HepG2 (cell line): ENCODE results near the gene SELENOT. TPM values are rescaled to one million over a fixed set of nuclear protein-coding genes. Genes with fewer than 3 reads are reported as not detected.

Experiments used
- ATAC-seq: fragments of 200-7000 bp; cut with Tn5 transposase; 3 replicates; pipeline ENCODE4 v1.9.1; 2020; ENCODE audit warnings: mild to moderate bottlenecking, moderate library complexity
- BruUV-seq: library from RNA; stranded (reverse); fragments of 400-500 nt; replicated peaks from 2 replicates; lab custom pipeline; 2021; lab: Mats Ljungman, UMichigan
- CTCF ChIA-PET: fragments of 300-600 bp; formaldehyde crosslinking; extraction: SDS; loops from one replicate; lab custom pipeline; 2021; ENCODE audit warnings: low total read pairs, inconsistent platforms, low intra/inter-chr PET ratio; lab: Yijun Ruan, JAX
- POLR2A ChIA-PET: fragments of 350-600 bp; sonication (Branson Sonifier 250); formaldehyde crosslinking; loops from one replicate; lab custom pipeline; 2020; ENCODE audit warnings: antibody characterized with exemption, inconsistent platforms; lab: Yijun Ruan, JAX
- DNase-seq: peaks from one replicate; pipeline ENCODE4 v3.0.0-alpha.2; 2015; ENCODE audit warnings: low spot score
- FAIRE-seq: peaks from 3 replicates; lab custom pipeline; 2011; peaks lifted over from hg19 to GRCh38; lab: Jason Lieb, UNC
- H2AFZ ChIP-seq: one replicate; pipeline ENCODE4 v1.6.1; 2011; ENCODE audit warnings: low read length, inconsistent platforms
- H3K27ac ChIP-seq: fragments of 300-600 bp; 3 replicates; pipeline ENCODE4 v1.8.0; 2011; ENCODE audit warnings: mixed run types, mild to moderate bottlenecking, mixed read lengths, low read length, inconsistent platforms; ENCODE audit not compliant: insufficient read depth; ENCODE audit errors: extremely low read length
- H3K27me3 ChIP-seq, 2 experiments: fragments of 200-600 bp in 1 of 2; 2 replicates in 1 of 2; 3 replicates in 1 of 2; pipeline versions ENCODE4 v1.6.0 to v1.8.0; 2011; ENCODE audit warnings: low read length in 2 of 2, mild to moderate bottlenecking in 2 of 2, moderate library complexity in 2 of 2, inconsistent platforms in 1 of 2; ENCODE audit not compliant: insufficient read depth in 2 of 2, control insufficient read depth in 1 of 2
- H3K36me3 ChIP-seq, 2 experiments: fragments of 200-600 bp in 1 of 2; replicated peaks in 1 of 2; 2 replicates in 1 of 2; 3 replicates in 1 of 2; pipeline versions ENCODE4 v1.5.1 to v1.8.0; 2011; ENCODE audit warnings: low read length in 2 of 2, inconsistent platforms in 1 of 2; ENCODE audit not compliant: insufficient read depth in 2 of 2, control insufficient read depth in 1 of 2
- H3K4me1 ChIP-seq: 2 replicates; pipeline ENCODE4 v1.5.1; 2012; ENCODE audit warnings: low read length, inconsistent platforms; ENCODE audit not compliant: insufficient read depth
- H3K4me2 ChIP-seq: 2 replicates; pipeline ENCODE4 v1.6.0; 2011; ENCODE audit warnings: low read depth, low read length, inconsistent platforms
- H3K4me3 ChIP-seq, 3 experiments: fragments of 200-600 bp in 1 of 3; sonication (generic), shearing (Covaris generic) in 1 of 3; replicated peaks in 1 of 3; 2 replicates each; pipeline ENCODE4 v1.5.1; 2011 to 2016; ENCODE audit warnings: low read length in 3 of 3, inconsistent platforms in 2 of 3, low read depth in 2 of 3, mild to moderate bottlenecking in 2 of 3, control low read depth in 1 of 3, mixed read lengths in 1 of 3; ENCODE audit not compliant: insufficient read depth in 1 of 3
- H3K79me2 ChIP-seq: one replicate; pipeline ENCODE4 v1.6.1; 2011; ENCODE audit warnings: low read length, inconsistent platforms; ENCODE audit not compliant: insufficient read depth
- H3K9ac ChIP-seq: 2 replicates; pipeline ENCODE4 v1.6.0; 2011; ENCODE audit warnings: mild to moderate bottlenecking, low read depth, low read length, inconsistent platforms; ENCODE audit not compliant: insufficient read depth
- H3K9me3 ChIP-seq: 2 replicates; pipeline ENCODE4 v1.5.1; 2012; ENCODE audit warnings: mild to moderate bottlenecking, low read length
- H4K20me1 ChIP-seq: 2 replicates; pipeline ENCODE4 v1.6.0; 2011; ENCODE audit warnings: inconsistent platforms, mild to moderate bottlenecking, low read length, moderate library complexity; ENCODE audit not compliant: insufficient read depth
- CHCHD3 ChIP-seq: sonication (generic); formaldehyde crosslinking; IDR thresholded peaks from 2 replicates; pipeline ENCODE4 v1.8.0; 2022; ENCODE audit warnings: mild to moderate bottlenecking, missing genetic modification reagents, moderate library complexity
- PCBP2 ChIP-seq: fragments of 200-400 bp; formaldehyde crosslinking; optimal IDR thresholded peaks from 2 replicates; pipeline ENCODE3; 2018; ENCODE audit warnings: low read length, low read depth; ENCODE audit not compliant: poor library complexity, severe bottlenecking
- PHB2 ChIP-seq: fragments of 450-650 bp; IDR thresholded peaks from 2 replicates; pipeline ENCODE4 v1.6.1; 2018; ENCODE audit not compliant: partially characterized antibody
- SATB2 ChIP-seq: sonication (generic); formaldehyde crosslinking; IDR thresholded peaks from 2 replicates; pipeline ENCODE4 v1.5.0; 2020; ENCODE audit warnings: missing genetic modification reagents
- SP2 ChIP-seq: sonication (generic); formaldehyde crosslinking; IDR thresholded peaks from 2 replicates; pipeline ENCODE4 v1.5.1; 2020; ENCODE audit warnings: mild to moderate bottlenecking, missing genetic modification reagents
- SRSF9 ChIP-seq: fragments of 200-400 bp; formaldehyde crosslinking; IDR thresholded peaks from 2 replicates; pipeline ENCODE4 v1.6.1; 2018; ENCODE audit warnings: borderline replicate concordance, mild to moderate bottlenecking, low read depth, low read length; ENCODE audit not compliant: insufficient read depth, poor library complexity, severe bottlenecking
- WGBS: methylation state at CpG from one replicate; pipeline ENCODE4 v1.1.6; 2017; ENCODE audit warnings: low lambda C conversion rate; 5-methylcytosine and 5-hydroxymethylcytosine counted together
- in situ Hi-C: cut with HindIII; loops from 2 replicates; pipeline ENCODE4 v1.10.0; 2017; ENCODE audit warnings: low pct_unique_long_range_greater_than_20kb; ENCODE audit not compliant: extremely low pct_ligation_motif_present
- intact Hi-C: fragments of 100-400 bp; cut with micrococcal nuclease; formaldehyde crosslinking; loops from one replicate; pipeline ENCODE4 v1.10.0; 2022; ENCODE audit not compliant: unreplicated experiment
- polyA plus RNA-seq, 8 experiments: library from polyadenylated mRNA; depleted of rRNA in 3 of 8; stranded (reverse) in 7 of 8; unstranded in 1 of 8; fragments of >200 nt; fragmentation: Illumina TruSeq in 4 of 8; extraction: Trizol in 4 of 8; gene quantifications; 2 replicates each; pipeline versions ENCODE4 v1.2.1 to v1.2.3, GENCODE V29; 2011 to 2016; ENCODE audit warnings: low read depth in 4 of 8, missing spikeins in 1 of 8, mixed read lengths in 1 of 8; ENCODE audit not compliant: insufficient read depth in 1 of 8
- total RNA-seq, 5 experiments: library from RNA; depleted of rRNA; stranded (reverse); fragments of >200 nt; fragmentation: Illumina TruSeq; extraction: Trizol; gene quantifications; 2 replicates each; pipeline ENCODE4 v1.2.3, GENCODE V29; 2016; ENCODE audit warnings: low read depth in 1 of 5
- TF ChIP-seq, protein P1 (sequence below): sonication (generic); formaldehyde crosslinking; IDR thresholded peaks from 2 replicates; pipeline ENCODE4 v1.8.0; 2022; ENCODE audit warnings: mild to moderate bottlenecking, missing genetic modification reagents
- TF ChIP-seq, protein P2 (sequence below): sonication (generic); formaldehyde crosslinking; IDR thresholded peaks from 2 replicates; pipeline ENCODE4 v1.8.1; 2023; ENCODE audit warnings: mild to moderate bottlenecking, missing genetic modification reagents, borderline replicate concordance
- TF ChIP-seq, protein P3 (sequence below), 2 experiments: sonication (generic) in 1 of 2; formaldehyde crosslinking in 1 of 2; IDR thresholded peaks; 2 replicates each; pipeline versions ENCODE4 v1.4.0 to v1.6.1; 2016 to 2020; ENCODE audit warnings: borderline replicate concordance in 1 of 2, low read depth in 1 of 2, mild to moderate bottlenecking in 1 of 2, missing genetic modification reagents in 1 of 2
- TF ChIP-seq, protein P4 (sequence below): sonication (generic); formaldehyde crosslinking; IDR thresholded peaks from 2 replicates; pipeline ENCODE4 v1.4.0; 2020; ENCODE audit warnings: missing genetic modification reagents

The SELENOT gene
- total and polyA plus RNA-seq, 2 of the 13 experiments (the other 11 are each of a cell fraction or from before 2014, with no cell fraction given): 122 to 273 TPM

DNA sequence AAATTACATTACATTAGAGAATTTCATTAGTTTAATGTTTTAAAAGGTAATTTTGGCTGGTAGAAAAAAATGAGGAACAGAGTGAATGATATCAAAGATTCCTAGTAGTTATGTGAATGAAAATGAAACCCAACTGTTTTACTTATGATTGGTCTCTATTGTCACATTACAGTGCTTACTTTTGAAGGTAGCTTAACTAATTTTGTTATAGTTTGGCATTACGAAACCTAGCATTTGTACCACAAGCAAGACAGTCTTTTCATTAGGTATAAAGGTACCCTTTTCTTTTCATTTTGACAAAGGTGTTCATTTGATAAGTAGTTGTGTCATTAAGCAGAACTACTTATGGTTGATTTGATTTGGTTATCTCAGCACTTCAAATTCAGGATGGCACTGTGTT is 6.9 kb downstream of the SELENOT start:
- peaks cover 0 to 15% of the 10 kb centered on the region in 2 experiments; a peak in 3 of 5 replicates for H3K36me3 ChIP-seq
- DNase-seq (no peak), FAIRE-seq (no peak), ATAC-seq (no peak)
- ChIA-PET CTCF (interaction anchor here (0.6 kb wide), 1 partner anchor 210 kb away, joined by 3 read pairs; no protein-coding TSS in a partner anchor), POLR2A (no interaction called here)
- WGBS: 0% methylated on average over 1 of the region's 1 CpG
- in situ Hi-C loops: no loop called here
- intact Hi-C loops: loop anchor here (2.0 kb wide), 1 partner anchor 13 kb away; no protein-coding TSS in a partner anchor
- no peak overlapping the region for H3K4me2 ChIP-seq
- H3K79me2 ChIP-seq: peaks cover 86% of the 10 kb centered on the region
- BruUV-seq: no TSS peak
- peaks cover 37% of the 10 kb centered on the region for H3K4me1 ChIP-seq
- TF ChIP-seq, protein P1, sequence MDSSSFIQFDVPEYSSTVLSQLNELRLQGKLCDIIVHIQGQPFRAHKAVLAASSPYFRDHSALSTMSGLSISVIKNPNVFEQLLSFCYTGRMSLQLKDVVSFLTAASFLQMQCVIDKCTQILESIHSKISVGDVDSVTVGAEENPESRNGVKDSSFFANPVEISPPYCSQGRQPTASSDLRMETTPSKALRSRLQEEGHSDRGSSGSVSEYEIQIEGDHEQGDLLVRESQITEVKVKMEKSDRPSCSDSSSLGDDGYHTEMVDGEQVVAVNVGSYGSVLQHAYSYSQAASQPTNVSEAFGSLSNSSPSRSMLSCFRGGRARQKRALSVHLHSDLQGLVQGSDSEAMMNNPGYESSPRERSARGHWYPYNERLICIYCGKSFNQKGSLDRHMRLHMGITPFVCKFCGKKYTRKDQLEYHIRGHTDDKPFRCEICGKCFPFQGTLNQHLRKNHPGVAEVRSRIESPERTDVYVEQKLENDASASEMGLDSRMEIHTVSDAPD (CRISPR knock-in tag): no peak
- TF ChIP-seq SRSF9 (no peak), PHB2 (no peak), PCBP2 (no peak), CHCHD3 (CRISPR knock-in tag) (no peak), SP2 (CRISPR knock-in tag) (no peak), SATB2 (CRISPR knock-in tag) (no peak)
- TF ChIP-seq, protein P2, sequence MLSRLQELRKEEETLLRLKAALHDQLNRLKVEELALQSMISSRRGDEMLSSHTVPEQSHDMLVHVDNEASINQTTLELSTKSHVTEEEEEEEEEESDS (CRISPR knock-in tag): no peak
- TF ChIP-seq, protein P3, sequence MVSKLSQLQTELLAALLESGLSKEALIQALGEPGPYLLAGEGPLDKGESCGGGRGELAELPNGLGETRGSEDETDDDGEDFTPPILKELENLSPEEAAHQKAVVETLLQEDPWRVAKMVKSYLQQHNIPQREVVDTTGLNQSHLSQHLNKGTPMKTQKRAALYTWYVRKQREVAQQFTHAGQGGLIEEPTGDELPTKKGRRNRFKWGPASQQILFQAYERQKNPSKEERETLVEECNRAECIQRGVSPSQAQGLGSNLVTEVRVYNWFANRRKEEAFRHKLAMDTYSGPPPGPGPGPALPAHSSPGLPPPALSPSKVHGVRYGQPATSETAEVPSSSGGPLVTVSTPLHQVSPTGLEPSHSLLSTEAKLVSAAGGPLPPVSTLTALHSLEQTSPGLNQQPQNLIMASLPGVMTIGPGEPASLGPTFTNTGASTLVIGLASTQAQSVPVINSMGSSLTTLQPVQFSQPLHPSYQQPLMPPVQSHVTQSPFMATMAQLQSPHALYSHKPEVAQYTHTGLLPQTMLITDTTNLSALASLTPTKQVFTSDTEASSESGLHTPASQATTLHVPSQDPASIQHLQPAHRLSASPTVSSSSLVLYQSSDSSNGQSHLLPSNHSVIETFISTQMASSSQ (IDR thresholded peaks at IDR 0.05; ENCODE audit: low read depth): no peak
- TF ChIP-seq, protein P3 (CRISPR knock-in tag; IDR thresholded peaks at IDR 0.05; ENCODE audit: borderline replicate concordance): no peak
- TF ChIP-seq, protein P4, sequence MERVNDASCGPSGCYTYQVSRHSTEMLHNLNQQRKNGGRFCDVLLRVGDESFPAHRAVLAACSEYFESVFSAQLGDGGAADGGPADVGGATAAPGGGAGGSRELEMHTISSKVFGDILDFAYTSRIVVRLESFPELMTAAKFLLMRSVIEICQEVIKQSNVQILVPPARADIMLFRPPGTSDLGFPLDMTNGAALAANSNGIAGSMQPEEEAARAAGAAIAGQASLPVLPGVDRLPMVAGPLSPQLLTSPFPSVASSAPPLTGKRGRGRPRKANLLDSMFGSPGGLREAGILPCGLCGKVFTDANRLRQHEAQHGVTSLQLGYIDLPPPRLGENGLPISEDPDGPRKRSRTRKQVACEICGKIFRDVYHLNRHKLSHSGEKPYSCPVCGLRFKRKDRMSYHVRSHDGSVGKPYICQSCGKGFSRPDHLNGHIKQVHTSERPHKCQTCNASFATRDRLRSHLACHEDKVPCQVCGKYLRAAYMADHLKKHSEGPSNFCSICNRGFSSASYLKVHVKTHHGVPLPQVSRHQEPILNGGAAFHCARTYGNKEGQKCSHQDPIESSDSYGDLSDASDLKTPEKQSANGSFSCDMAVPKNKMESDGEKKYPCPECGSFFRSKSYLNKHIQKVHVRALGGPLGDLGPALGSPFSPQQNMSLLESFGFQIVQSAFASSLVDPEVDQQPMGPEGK (CRISPR knock-in tag): no peak
- H3K27ac ChIP-seq: no peak overlapping the region
- no peak overlapping the region for H3K9ac ChIP-seq
- H3K4me3 ChIP-seq: no peak overlapping the region
- no peaks in the 10 kb centered on the region for H3K27me3 ChIP-seq
- no peak overlapping the region for H2AFZ ChIP-seq
- H4K20me1 ChIP-seq: peaks cover 11% of the 10 kb centered on the region
- no peaks in the 10 kb centered on the region for H3K9me3 ChIP-seq
